ENCODE results near the gene RAD21L1. TPM values are rescaled to one million over a fixed set of nuclear protein-coding genes. Genes with fewer than 3 reads are reported as not detected.
A peak's percentile ranks its signal among the peaks of the same experiment; 100 is the strongest.
"Not testable (repeated sequence)": the region's sequence is repeated elsewhere in the genome, so short reads cannot be mapped to it uniquely, and the experiment has no call there.

Gene RAD21L1
- total RNA-seq, 1 donor from 2014 or later, result not detected

GRCh38 chr20:1216527-1217427 is 9.1 kb upstream of the RAD21L1 start:
- H3K9me3 Mint-ChIP-seq; H3K4me3 Mint-ChIP-seq; DNase-seq (ENCODE audit: low spot score); H3K36me3 Mint-ChIP-seq (ENCODE audit: low read depth); intact Hi-C loops (cut with micrococcal nuclease): not testable (repeated sequence)
- peaks cover 38% of the 10 kb centered on the region for H3K4me1 Mint-ChIP-seq (ENCODE audit: low read depth)
- peaks cover 28% of the 10 kb centered on the region for H3K27me3 Mint-ChIP-seq (ENCODE audit: insufficient read depth)
- peak overlapping the region; percentile 6 for H3K27ac Mint-ChIP-seq

- peaks cover 37% of the 10 kb centered on the region for H3K27me3 Mint-ChIP-seq (ENCODE audit: insufficient read depth)
- intact Hi-C loops (cut with micrococcal nuclease), result loop anchor here (10.0 kb wide), 1 partner anchor 432 kb away; the partner anchor contains the start of gene SIRPG
- H3K9me3 Mint-ChIP-seq; DNase-seq (ENCODE audit: low spot score); H3K27ac Mint-ChIP-seq; H3K4me1 Mint-ChIP-seq (ENCODE audit: low read depth); H3K4me3 Mint-ChIP-seq; H3K36me3 Mint-ChIP-seq (ENCODE audit: low read depth): not testable (repeated sequence)
Observed at GRCh38 chr20:1222750-1223149, 3.1 kb upstream of the RAD21L1 start.

GRCh38 chr20:1224205-1224890 is 1.5 kb upstream of the RAD21L1 start:
- Mint-ChIP-seq H3K27ac (no peak overlapping the region), H3K36me3 (ENCODE audit: low read depth) (no peaks in the 10 kb centered on the region), H3K4me3 (peak overlapping the region; percentile 52), H3K9me3 (no peaks in the 10 kb centered on the region), H3K4me1 (ENCODE audit: low read depth) (peaks cover 7% of the 10 kb centered on the region), H3K27me3 (ENCODE audit: insufficient read depth) (peaks cover 38% of the 10 kb centered on the region)
- intact Hi-C loops (cut with micrococcal nuclease), result loop anchor here (10.0 kb wide), 1 partner anchor 430 kb away; the partner anchor contains the start of gene SIRPG
- DNase-seq (ENCODE audit: low spot score), result no peak

- H3K4me3 Mint-ChIP-seq, result peak overlapping the region; percentile 77
- intact Hi-C loops (cut with micrococcal nuclease), result loop anchor here (1.0 to 10.0 kb wide), 7 partner anchors 10 to 429 kb away; partner anchors contain the start of genes NSFL1C, PSMF1, SIRPG and SNPH
- no peak for DNase-seq (ENCODE audit: low spot score)
- H3K27ac Mint-ChIP-seq, result no peak overlapping the region
- peaks cover 7% of the 10 kb centered on the region for H3K4me1 Mint-ChIP-seq (ENCODE audit: low read depth)
- no peaks in the 10 kb centered on the region for H3K9me3 Mint-ChIP-seq
- H3K27me3 Mint-ChIP-seq (ENCODE audit: insufficient read depth), result peaks cover 36% of the 10 kb centered on the region
- H3K36me3 Mint-ChIP-seq (ENCODE audit: low read depth), result no peaks in the 10 kb centered on the region
Observed at GRCh38 chr20:1225263-1225782, 521 bp upstream of the RAD21L1 start.

- no peaks in the 10 kb centered on the region for H3K36me3 Mint-ChIP-seq (ENCODE audit: low read depth)
Observed at GRCh38 chr20:1229541-1229940, 3.7 kb downstream of the RAD21L1 start.

GRCh38 chr20:1232286-1233111 is 6.7 kb downstream of the RAD21L1 start:
- no peak overlapping the region for H3K4me3 Mint-ChIP-seq
- H3K4me1 Mint-ChIP-seq (ENCODE audit: low read depth), result peaks cover 11% of the 10 kb centered on the region
- intact Hi-C loops (cut with micrococcal nuclease), result no loop called here
- peaks cover 28% of the 10 kb centered on the region for H3K27me3 Mint-ChIP-seq (ENCODE audit: insufficient read depth)
- H3K9me3 Mint-ChIP-seq, result no peaks in the 10 kb centered on the region
- DNase-seq (ENCODE audit: low spot score), result no peak
- H3K27ac Mint-ChIP-seq, result no peak overlapping the region
- H3K36me3 Mint-ChIP-seq (ENCODE audit: low read depth), result no peaks in the 10 kb centered on the region

More at GRCh38 chr20:1229541-1229940, 3.7 kb downstream of the RAD21L1 start:
- DNase-seq (ENCODE audit: low spot score), result no peak
- H3K27me3 Mint-ChIP-seq (ENCODE audit: insufficient read depth), result peaks cover 35% of the 10 kb centered on the region
- no peak overlapping the region for H3K27ac Mint-ChIP-seq
- no peak overlapping the region for H3K4me3 Mint-ChIP-seq
- intact Hi-C loops (cut with micrococcal nuclease), result loop anchor here (5.0 to 10.0 kb wide), 4 partner anchors 73 to 425 kb away; partner anchors contain the start of genes NSFL1C and SIRPG
- H3K4me1 Mint-ChIP-seq (ENCODE audit: low read depth), result peaks cover 11% of the 10 kb centered on the region
- no peaks in the 10 kb centered on the region for H3K9me3 Mint-ChIP-seq

- H3K4me3 Mint-ChIP-seq, result no peak overlapping the region
Observed at GRCh38 chr20:1240549-1240948, 14.7 kb downstream of the RAD21L1 start.

GRCh38 chr20:1241456-1241855 is 15.6 kb downstream of the RAD21L1 start:
- Mint-ChIP-seq H3K4me1 (ENCODE audit: low read depth) (peaks cover 9% of the 10 kb centered on the region), H3K27me3 (ENCODE audit: insufficient read depth) (peaks cover 18% of the 10 kb centered on the region), H3K9me3 (no peaks in the 10 kb centered on the region), H3K4me3 (no peak overlapping the region), H3K27ac (no peak overlapping the region), H3K36me3 (ENCODE audit: low read depth) (no peaks in the 10 kb centered on the region)
- no peak for DNase-seq (ENCODE audit: low spot score)
- intact Hi-C loops (cut with micrococcal nuclease), result no loop called here

More at GRCh38 chr20:1240549-1240948, 14.7 kb downstream of the RAD21L1 start:
- peaks cover 9% of the 10 kb centered on the region for H3K4me1 Mint-ChIP-seq (ENCODE audit: low read depth)
- H3K27ac Mint-ChIP-seq, result no peak overlapping the region
- H3K27me3 Mint-ChIP-seq (ENCODE audit: insufficient read depth), result peaks cover 15% of the 10 kb centered on the region
- H3K9me3 Mint-ChIP-seq, result no peaks in the 10 kb centered on the region
- H3K36me3 Mint-ChIP-seq (ENCODE audit: low read depth), result no peaks in the 10 kb centered on the region
- intact Hi-C loops (cut with micrococcal nuclease), result no loop called here
- DNase-seq (ENCODE audit: low spot score), result no peak

- no peak overlapping the region for H3K27ac Mint-ChIP-seq
- intact Hi-C loops (cut with micrococcal nuclease), result no loop called here
- no peaks in the 10 kb centered on the region for H3K36me3 Mint-ChIP-seq (ENCODE audit: low read depth)
- H3K27me3 Mint-ChIP-seq (ENCODE audit: insufficient read depth), result peaks cover 18% of the 10 kb centered on the region
- no peak for DNase-seq (ENCODE audit: low spot score)
- H3K9me3 Mint-ChIP-seq, result no peaks in the 10 kb centered on the region
- H3K4me3 Mint-ChIP-seq, result no peak overlapping the region
- peaks cover 9% of the 10 kb centered on the region for H3K4me1 Mint-ChIP-seq (ENCODE audit: low read depth)
Observed at GRCh38 chr20:1242099-1242498, 16.3 kb downstream of the RAD21L1 start.

- no peak overlapping the region for H3K4me3 Mint-ChIP-seq
- H3K36me3 Mint-ChIP-seq (ENCODE audit: low read depth), result no peaks in the 10 kb centered on the region
- peaks cover 9% of the 10 kb centered on the region for H3K4me1 Mint-ChIP-seq (ENCODE audit: low read depth)
- intact Hi-C loops (cut with micrococcal nuclease), result no loop called here
- peak overlapping the region; percentile 42 for H3K27ac Mint-ChIP-seq
- peaks cover 17% of the 10 kb centered on the region for H3K27me3 Mint-ChIP-seq (ENCODE audit: insufficient read depth)
- DNase-seq (ENCODE audit: low spot score), result no peak
- H3K9me3 Mint-ChIP-seq, result no peaks in the 10 kb centered on the region
Observed at GRCh38 chr20:1242530-1242929, 16.7 kb downstream of the RAD21L1 start.

GRCh38 chr20:1245578-1245977 is 19.7 kb downstream of the RAD21L1 start:
- Mint-ChIP-seq H3K27me3 (ENCODE audit: insufficient read depth) (peaks cover 12% of the 10 kb centered on the region), H3K36me3 (ENCODE audit: low read depth) (no peaks in the 10 kb centered on the region), H3K9me3 (peaks cover 4% of the 10 kb centered on the region), H3K4me3 (no peak overlapping the region), H3K27ac (no peak overlapping the region), H3K4me1 (ENCODE audit: low read depth) (peaks cover 9% of the 10 kb centered on the region)
- intact Hi-C loops (cut with micrococcal nuclease), result no loop called here
- DNase-seq (ENCODE audit: low spot score), result no peak

- peaks cover 9% of the 10 kb centered on the region for H3K9me3 Mint-ChIP-seq
- H3K27ac Mint-ChIP-seq, result no peak overlapping the region
- DNase-seq (ENCODE audit: low spot score), result no peak
- peaks cover 5% of the 10 kb centered on the region for H3K4me1 Mint-ChIP-seq (ENCODE audit: low read depth)
- H3K4me3 Mint-ChIP-seq, result no peak overlapping the region
- no peaks in the 10 kb centered on the region for H3K36me3 Mint-ChIP-seq (ENCODE audit: low read depth)
- peaks cover 5% of the 10 kb centered on the region for H3K27me3 Mint-ChIP-seq (ENCODE audit: insufficient read depth)
- intact Hi-C loops (cut with micrococcal nuclease), result no loop called here
Observed at GRCh38 chr20:1247689-1248088, 21.8 kb downstream of the RAD21L1 start.

All from activated T-helper 1 cell treated with anti-CD3 and anti-CD28 coated beads, Interleukin-12 subunit alpha, Interleukin-12 subunit beta, Interleukin-2, Interleukin-4 antibody, amounts not matched to agents 30 ng/mL and 10 ng/mL and 1 ng/mL, durations not matched to agents 14 hours and 24 hours and 36 hours (primary cell).